Left forelimb (tissue), 1 donor: ENCODE data around the gene NUDT14.

ENCODE experiments used
- DNase-seq: peaks from one replicate; pipeline ENCODE4 v3.0.0-alpha.2; 2018; ENCODE audit warnings: low spot score

The NUDT14 gene

DNA sequence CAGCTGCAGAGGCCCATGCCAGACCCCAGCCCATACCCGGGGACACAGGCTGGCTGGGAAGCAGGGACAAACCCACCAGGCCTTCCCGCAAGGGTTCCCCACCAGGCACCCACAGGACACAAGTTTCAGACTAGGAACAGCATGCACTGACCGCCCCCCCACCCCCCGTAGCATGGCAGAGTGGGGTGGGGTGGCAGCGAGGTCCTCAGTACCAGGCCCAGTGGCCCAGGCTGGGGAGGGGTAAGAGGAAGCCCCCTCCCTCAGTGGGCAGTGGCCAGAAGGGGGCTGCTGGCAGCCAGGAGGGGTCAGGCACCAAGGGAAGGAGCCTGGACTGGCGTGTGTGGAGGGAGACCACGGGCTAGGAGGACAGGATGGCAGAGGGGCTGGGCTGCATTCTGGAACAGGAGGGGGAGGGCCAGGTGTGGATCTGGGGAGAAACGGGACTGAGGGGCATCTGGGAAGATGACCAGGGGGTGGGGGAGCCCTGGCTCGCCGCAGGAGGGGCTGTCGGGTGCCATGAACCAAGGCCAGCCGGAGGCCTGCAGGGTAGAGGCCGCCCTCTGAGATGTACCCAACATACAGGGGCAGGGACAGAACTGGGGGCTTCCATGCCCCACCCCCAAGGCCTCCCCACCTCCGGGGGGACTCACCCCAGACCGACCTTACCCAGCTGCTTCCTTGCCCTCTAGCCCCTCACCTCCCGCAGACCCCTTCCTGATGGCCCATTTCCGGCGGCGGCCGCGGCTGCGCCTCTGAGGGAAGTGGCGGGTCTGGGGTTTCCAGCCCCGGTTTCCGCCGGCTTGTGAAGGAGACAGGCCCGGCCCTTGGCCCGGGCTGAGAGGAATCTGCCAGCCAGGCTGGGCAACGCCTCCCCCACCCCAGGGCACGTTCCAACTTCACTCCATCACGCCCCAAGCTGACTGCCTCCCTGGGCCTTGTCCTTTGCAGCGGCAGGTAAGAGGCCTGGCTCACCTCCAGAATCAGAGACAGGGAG lies 6.9 kb downstream of the NUDT14 start:
- no peak for DNase-seq

DNA sequence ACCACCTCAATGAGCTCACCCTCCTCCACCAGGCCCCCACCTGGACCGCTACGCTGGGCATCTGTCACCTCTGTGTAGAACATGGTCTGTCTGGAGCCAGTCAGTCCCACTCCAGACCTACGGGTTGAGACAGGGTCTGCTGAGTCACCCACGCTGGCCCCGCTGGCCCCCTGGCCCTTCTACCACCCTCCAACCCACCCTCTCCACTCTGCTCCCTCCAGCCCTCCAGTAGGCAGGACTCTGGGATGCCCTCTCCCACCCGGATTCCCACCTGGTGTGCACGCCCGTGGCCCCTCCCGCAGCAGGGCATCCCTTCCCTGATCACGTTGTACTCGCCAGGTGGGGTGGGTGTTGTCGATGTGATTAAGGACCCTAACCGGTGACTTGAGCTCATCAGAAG lies 8.0 kb downstream of the NUDT14 start:
- no peak for DNase-seq

DNA sequence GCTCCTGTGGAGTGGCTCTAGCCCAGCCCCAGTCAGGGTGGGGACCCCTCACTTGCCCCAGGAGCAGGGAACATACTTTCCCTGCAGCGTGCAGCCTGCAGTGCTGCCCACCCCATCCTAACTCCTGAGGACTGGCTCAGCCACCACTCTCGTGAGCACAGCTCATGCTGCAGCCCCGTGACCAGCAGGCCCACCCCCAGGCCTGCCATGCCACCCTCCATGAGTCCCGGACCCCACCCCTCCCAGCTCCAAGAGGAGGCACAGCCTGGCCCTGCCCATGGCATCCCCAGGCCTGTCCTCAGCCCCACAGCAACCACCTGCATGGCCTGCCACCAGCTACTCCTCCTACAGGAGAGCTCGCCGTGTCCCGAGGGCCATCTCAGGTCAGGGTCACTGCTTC lies 8.6 kb downstream of the NUDT14 start:
- DNase-seq, result no peak

DNA sequence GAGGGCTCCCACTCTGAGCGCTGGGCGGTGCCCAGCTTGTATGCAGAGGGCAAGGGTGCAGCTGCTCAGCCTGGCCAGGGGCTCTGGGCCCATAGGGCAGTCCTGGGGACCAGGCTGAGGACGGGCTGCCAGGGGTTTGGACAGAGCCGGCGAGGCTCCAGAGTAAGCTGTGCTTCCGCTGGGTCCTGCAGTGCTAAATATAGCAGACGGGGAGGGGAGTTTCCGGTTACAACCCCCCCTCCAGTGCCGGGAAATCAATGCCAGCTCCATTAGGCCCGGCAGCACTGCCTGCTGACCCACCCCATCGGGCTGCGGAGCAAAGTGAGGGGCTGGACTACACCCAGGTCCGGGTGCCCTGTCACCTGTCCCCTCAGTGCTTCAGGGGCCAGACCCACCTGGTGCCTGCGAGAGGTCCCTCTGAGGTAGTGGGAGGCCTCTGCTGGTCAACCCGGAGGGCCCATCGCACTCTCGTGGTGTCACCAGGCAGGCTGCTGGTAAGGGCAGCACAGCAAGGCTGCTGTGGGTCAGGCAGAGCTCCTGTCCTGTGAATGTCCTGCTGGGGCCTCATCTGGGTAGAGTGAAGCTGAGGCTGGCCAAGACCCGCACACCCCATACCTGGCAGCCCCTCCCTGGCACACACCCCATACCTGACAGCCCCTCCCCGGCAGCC lies 10.0 kb downstream of the NUDT14 start:
- no peak for DNase-seq

DNA sequence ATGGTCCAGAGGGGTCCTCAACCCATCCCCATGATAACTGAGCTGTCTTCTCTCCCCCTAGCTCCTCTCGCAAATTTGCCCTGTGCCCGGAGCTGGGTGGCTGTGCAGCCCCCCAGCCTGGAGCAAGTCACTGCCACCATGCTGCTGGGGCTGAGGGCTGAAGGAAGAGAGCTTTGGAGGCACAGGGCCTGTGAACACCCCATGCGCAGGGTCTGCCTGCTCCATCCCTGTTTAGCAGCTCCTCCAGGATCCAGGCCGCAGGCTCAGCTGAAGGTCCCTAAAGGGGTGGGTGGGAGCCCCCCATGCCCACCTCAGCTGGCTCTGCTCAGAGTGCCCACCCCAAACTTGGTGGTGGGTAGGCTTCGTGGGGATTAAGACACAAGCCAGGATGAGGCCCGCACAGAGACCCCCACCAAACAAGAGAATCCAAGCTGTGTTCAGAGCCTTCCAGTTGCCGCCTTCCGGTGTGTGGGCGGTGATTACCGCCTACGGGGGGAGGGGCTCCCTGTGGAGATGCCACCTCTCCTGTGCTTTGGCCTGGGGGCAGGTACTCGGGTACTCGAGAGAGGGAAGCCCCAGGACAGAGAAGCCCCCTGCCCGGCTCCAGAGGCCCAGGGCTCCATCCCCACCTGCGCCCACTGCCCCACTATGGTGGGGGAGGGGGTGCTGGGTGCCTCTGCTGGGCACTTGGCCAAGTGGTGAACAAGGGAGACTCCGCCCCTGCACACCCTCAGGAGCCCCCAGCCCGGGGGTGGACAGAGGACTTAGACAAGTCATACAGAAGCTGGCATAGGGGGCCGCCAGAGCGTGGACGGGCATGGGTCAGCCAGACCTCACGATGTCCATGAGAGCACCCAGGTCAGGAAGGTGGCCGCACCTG lies 11.1 kb downstream of the NUDT14 start:
- no peak for DNase-seq

DNA sequence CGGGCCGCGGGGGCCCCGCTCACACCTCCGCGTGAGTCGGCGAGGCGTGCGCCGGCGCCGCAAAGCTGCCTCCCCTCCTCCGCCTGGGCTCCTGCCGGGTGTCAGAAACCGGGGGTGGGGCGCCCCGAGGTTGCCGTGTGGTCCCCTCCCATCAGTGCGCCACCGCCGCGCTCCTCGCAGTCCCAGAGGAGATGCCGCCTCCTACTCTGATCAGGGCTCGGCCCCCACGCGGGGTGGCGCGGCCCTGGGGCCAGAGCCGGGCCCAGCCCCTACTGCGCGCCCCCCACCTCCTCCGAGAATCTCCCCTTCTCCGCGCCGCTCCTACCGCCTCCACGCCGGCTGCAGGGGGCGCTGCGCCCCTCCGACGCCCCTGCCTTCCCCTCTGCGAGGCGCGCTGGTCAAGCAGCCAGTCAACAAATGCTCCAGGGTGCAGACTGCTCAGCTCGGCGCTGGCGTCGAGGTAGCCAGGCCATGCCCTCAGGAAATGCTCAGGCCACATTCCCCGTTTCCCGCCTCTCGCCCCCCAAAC lies 12.1 kb downstream of the NUDT14 start:
- no peak for DNase-seq

DNA sequence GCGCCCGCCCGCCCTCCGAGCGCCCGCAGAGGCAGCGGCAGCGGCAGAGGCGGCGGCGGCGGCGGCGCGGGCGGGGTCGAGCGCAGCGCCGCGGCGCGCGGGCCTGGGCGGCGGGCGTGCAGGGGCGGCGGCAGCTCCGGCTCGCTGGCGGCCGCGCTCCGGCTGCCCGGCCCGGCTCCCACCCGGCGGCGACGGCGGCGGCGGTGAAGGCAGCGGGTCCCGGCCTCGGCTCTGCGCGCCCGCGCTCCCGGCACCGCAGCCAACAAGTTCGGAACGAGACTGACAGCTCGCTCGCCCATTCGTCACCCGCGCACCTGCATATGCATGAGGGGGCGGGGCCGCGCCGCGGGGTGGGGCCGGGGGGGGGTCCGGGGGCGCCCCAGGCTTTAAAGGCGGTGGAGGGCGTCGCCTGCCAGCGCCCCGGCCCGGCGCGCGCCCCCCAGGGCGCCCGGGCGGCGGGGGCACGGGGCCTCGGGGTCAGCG lies 12.6 kb downstream of the NUDT14 start, which contains the start of gene JAG2:
TSS of gene JAG2 (minus strand) at position 281 of the 483 bp plus-strand sequence. CDS start 356 bp downstream, outside the sequence.
- DNase-seq, result no peak

DNA sequence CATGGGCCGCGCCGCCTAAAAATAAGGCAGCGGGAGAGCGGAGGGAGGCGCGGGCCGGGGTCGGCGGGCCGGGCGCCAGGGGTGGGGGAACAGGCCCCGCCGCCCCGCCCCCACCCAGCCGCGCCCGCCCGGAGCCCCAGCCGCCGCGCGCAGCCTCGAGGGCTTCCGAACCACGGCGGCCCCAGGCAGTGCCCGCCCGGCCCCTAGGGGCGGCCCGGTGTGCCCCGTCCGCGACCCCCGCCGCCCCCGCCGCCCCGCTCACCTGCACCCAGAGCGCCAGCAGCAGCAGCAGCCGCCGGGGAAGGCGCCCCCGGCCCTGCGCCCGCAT lies 13.1 kb downstream of the NUDT14 start:
- DNase-seq, result no peak

DNA sequence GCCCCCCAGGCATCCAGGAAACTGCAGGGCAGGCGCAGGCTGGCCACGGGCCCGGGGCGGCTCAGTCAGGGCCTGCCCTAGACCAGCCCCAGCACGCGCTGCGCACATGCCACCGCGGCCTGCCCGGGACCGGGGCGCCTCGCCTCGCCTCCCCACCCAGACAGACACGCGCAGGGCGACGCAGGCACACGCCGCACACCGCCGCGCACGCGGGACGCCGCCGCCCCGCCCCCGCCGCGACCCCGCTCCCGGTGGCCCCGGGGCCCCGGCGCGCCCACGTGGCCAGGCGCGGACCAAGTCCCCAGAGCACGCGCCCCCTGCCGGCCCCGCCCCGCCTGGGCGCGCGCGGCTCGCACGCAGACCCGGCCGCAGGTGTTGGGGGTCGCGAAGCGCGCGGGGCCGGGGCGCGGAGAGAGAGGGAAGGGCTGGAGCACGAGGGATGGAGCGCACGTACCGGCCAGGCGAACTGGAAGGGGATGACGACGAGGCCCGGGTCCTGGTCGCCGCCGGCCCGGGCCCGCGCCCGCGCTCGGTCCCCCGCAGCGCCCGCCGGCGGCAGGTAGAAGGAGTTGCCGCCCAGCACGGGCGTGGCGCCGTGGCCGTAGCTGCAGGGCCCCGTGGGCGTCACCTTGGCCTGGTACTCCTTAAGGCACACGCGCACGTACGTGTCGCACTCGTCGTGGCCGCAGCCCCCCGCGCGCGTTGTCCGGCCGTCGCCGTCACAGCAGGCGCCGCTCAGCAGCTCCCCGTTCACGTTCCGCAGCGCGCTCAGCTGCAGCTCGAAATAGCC lies 13.6 kb downstream of the NUDT14 start:
- DNase-seq, result no peak

DNA sequence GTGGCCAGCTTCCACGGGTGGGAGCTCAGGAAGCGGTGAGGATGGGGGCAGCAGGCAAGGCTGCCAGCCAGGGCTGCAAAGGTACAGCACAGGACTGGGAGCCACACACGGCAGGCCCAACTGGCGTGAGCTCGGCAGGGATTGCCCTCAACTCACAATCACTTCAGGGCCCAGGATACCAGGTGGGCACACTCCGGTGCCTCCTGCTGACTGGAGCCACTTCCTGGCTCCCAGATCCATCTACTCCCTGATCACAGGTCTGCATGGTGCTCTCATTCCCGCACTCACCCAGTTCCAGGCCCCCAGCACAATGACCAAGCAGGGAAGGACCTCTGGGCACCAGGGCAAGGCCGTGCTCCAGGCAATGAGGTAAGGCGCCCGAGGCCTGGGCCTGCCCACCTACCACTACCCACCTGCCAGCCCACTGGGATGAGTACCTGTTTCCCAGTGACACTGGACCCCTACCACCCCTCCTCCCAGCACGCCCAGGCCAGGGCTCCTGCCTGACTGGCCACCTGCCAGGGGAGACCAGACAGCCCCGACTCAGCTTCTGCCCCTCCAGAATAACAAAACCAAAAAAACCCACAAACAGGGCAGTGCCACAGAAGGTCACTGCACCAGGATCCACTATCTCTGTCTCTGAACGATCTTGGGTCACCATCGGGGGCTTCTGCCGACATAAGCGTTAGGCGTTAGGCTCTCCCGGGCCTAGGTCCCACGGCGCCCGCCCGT lies 14.4 kb downstream of the NUDT14 start:
- DNase-seq, result no peak

DNA sequence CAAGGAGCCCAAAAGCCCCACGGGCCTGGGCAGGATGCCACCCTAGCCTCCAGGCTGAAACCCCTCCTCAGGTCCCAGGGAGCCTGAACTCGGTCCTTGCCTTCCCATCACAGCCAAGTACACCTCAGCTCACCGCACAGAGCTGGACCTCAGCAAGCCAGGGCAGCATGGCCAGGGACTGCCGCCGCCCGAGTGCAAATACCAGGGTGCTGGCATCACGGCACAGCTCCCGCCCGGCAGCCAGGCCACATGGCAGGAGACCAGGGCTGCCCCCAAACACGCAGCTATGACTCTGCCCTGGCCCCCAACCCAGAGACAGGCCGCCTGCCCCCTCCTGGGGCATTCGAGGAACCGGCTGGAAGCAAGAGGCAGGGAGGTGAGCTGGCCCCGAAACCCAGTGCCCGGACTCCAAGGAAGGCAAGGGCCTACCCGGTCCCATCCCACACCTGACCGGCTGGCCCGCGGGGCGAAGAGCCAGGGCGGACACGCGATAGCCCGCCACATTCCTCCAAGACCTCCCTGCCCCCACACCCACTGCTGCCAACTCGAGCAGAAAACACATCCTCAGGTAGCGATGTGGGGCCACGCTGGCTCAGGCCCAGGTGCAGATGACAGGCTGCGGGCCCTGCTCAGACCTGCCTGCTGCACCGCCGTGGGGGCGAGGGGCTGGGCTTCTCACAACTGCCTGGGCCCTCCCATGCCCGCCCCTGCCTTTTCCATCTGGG lies 15.2 kb downstream of the NUDT14 start:
- no peak for DNase-seq

DNA sequence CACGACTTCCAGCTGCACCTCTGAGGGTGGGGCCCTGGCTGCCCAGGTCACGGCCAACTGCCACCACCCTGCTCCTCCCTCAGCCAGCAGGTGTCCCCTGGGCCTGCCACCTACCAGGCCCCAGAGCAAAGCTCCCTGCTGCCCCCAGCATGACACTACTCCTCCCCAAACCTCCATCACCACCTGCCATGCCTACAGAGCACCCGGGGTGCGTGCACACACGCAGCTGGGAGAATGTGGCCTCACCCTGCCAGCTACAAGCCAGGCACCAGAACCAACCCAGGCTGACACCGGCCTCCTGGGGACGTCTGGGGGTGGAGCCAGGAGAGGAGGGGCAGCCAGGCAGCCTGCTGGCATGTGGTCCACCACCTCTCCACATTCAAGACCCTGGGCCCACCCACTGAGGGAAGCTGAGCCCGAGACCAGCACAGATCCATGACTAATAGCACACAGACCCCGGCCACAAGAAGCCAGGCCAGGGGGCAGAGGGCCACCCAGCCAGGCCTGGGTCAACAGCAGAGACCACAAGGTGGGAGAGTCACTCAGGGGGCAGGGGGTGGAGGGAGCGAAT lies 15.9 kb downstream of the NUDT14 start:
- DNase-seq, result no peak

DNA sequence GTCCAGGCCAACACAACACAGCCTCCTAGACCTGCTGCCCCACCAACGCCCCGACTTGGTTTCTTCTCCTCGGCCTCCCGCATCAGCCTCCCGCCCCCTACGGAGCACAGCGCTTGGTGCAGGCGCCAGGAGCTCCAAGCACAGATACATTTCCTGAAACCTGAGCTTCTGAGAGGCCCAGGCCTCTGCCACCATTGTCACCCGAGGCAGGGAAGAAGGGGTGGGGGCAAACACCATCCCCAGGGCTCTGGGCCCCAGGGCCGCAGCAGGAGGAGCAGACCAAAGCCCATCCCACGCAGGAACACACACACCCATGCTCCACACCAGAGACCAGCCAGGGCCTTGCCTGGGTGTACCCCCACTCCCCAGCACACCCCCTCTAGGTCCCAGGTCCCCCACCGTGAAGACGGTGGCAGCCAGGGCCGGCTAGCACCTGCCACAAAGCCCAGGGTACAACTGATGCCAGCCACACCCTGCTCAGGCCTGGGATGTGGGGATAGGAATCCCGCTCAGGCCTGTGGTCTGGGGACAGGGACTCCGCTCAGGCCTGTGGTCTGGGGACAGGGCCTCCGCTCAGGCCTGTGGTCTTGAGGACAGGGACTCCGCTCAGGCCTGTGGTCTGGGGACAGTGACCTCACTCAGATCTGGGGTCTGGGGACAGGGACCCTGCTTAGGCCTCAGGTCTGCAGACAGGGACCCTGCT lies 17.9 kb downstream of the NUDT14 start:
- DNase-seq, result no peak

DNA sequence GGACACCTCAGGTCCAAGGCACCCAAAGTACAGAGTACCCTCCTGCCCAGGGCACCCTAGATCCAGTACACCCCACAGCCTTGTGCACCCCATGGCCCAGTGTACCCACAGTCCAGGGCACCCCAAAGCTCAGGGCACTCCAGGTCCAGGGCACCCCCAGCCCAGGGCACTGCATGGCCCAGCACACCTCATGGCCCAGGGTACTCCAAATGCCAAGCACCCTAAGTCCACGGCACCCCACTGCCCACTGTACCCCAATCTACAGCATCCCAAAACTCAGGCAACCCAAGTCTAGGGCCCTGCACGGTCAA lies 18.5 kb downstream of the NUDT14 start:
- no peak for DNase-seq

DNA sequence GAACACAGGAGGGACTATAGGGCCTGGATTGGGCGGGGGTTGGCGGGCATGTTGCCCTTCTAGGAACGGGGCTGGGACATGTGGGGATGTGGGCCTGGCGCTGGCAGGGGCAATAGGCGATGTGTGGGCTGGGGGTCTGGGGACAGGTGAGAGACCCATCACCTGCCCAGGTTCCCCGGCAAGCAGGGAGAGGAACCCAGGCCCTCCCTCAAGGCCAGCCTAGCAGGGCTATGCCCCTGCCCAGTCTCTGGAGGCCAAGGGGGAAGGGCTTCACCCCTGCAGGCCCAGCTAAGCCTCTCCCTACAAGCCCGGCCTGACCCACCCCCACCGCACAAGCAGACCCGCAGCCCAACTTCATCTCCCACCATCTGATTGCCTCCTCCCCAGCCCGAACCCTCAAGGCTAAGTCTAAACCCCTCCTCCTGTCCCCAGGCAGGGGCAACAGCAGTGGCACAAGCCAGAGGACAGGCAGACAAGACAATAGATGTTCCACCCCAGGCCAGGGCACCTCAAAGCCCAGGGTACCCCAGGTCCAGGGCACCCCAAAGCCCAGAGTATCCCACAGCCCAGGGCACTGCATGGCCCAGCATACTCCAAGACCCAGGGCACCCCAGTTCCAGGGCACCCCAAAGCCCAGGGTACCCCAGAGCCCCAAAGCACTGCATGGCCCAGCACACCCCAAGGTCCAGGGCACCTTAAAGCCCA lies 19.0 kb downstream of the NUDT14 start:
- DNase-seq, result peak; percentile 83

DNA sequence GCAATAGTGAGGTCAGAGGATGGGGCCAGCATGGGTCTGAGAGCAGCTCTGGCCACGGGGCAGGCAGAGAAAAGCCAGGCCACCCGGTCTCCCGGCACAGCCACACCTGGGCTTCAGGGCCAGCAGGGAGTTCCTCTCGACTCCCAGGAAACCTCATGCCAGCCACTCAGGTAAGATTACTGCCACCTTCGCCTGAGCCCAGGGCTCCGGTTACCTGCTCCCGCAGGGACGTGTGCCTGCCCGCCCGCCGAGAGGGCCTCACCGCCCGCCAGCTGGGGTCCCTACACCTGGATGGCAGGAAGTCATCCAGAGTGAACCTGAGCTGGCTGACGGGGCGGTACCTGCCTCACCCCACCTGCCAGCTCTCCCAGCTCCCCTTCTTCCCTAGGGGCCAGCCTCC lies 19.8 kb downstream of the NUDT14 start:
- DNase-seq, result no peak

DNA sequence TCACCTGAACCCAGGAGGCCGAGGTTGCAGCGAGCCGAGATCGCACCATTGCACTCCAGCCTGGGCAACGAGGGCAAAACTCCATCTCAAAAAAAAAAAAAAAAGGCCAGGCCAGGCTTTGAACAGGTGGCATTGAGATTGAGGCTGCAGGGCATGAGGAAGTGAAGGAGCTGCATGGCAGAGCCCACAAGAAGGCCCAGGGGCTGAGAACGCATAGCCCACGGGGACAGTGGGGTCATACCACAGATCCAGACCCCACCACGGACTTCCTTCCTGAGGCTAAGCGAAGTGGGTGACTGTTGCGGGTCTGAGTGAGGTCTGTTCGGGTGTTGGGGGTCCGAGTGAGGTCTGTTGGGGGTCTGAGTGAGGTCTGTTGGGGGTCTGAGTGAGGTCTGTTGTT lies 20.3 kb downstream of the NUDT14 start:
- no peak for DNase-seq

DNA sequence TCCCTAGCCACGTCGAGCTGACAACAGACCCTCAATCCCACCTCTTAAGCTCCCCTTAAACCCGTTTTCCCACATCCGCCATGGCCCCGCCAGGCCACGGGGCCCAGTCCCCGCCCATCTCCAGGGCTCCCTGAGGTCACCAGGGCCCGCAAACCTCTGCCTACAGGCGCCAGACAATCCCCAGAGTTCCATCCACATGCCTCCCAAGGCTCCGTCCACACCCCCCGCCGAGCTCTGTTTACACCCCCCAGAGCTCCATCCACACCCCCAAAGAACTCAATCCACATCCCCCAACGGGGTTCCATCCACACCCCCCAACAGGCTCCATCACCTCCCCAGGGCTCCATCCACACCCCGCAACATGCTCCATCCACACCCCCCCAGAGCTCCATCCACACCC lies 21.8 kb downstream of the NUDT14 start:
- no peak for DNase-seq
